ENCODE measurements around the gene SETBP1.

SETBP1 gene

DNA sequence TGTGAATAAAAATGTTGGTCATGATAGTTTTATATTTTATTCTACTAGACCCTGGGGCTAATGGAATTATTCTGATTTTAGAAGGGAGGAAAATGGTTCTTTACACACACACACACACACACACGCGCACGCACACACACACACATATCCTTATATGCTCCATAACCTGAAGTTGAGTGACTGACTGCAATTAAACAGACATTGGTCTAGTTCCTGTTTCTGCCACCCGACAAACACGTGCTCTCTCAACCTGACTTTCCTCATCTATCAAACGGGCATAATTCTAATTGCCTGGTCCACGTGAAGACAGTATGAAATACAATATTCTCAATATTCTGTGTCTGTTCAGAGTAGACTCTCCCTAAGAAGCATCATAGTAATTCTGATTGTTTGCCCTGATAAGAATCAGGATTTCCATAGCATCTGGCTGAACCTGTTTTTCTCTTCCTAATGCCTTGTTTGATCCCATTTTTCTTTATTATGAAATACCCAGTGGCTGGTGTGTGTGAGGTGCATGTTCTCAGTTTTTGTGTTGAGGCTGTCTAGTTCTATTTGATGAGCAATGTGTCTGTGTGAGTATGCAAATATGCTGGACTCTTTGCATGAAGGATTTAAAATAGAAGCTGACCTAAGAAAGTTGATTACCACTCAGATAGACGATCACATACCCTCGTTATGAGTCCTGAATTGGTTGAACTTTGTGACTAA is 51.0 kb downstream of the SETBP1 start:
- no peak for DNase-seq (ENCODE audit: low read depth)

GRCh38 chr18:44732238-44732563 is 51.5 kb downstream of the SETBP1 start:
- no peak for DNase-seq (ENCODE audit: low read depth)

GRCh38 chr18:44732599-44732998 is 51.9 kb downstream of the SETBP1 start:
- no peak for DNase-seq (ENCODE audit: low read depth)

DNA sequence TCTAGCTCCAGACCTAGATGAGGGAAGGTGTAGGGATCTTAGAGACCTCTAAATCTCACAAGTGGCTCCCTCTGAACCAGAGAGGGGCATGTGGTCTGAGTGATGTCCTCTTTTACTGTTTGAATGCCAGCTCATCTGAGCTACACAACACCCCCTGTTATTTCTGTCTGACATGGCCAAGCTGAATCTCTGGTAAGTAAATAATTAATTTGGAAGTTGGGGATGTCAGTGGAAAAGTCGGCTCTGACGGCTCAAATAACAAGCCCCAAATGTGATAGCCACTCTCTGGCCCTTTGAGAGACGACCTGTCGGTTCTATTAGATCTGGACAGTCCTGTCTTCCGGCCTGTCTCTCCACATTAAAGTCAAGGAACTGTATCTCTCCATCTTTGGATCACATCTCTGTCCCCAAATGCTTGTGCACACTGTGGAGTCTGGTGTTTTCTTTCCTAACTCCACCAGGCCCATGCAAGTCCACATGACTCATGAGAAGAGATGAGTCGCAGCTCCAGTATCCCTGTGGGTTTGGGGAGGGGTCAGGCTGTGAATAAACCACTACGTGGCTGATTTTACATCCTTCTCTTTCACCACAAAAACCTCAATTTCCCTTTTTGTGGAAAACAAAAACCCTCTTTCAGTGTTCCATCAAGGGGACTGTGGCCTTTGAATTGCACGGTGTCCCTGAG is 52.5 kb downstream of the SETBP1 start:
- DNase-seq (ENCODE audit: low read depth) = peak; percentile 28

DNA sequence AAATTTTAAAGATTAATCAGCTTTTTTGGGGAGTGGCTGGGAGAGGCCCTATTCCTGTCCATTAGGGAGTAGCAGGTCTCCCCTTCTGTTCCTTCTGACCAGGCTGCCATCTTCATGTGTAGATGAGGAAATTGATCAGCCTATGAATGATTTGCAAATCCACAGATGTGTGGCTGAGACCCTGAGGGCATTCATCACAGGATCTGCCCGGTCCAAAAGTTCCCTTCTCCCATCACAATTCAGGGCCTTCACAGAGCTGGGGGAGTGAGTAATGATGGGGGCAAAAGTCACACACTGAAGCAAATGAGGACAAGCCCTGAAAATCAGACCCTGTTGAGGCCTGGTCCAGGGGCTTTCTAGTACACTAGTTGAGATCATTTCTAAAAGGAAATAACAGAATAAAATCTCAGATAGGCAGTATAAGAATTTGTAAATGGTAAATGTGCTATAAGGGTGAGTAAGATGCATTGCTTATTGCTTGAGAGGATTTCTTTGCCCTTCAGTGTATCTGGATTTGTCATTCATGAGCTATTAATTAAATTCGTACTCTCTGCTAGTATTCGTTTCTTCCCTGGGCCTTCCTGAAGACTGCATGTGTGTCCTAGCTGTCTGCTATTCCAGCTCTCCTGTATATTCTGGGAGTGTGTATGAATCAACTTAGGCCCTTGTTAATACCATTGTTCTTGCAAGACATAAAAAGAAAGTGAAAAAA is 53.2 kb downstream of the SETBP1 start:
- no peak for DNase-seq (ENCODE audit: low read depth)

DNA sequence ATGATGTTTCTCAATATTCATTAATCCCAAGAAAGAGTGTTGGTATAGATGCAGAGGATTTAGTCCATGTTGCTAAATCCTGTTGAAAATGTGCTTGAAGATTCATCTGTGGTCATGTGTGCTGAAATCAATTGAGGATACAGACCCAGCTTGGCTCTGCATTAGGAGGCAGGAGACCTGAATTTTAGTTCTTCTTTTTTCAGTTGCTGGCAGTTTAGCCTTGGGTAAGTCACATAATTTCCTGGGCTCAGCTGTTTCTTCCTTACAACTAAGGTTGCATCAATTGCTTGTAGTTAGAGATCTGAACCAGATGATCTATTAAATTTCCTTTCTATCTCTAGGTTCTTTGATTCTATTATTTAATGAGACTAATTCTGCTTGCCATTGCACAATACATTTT is 54.4 kb downstream of the SETBP1 start:
- DNase-seq (ENCODE audit: low read depth) = no peak

DNA sequence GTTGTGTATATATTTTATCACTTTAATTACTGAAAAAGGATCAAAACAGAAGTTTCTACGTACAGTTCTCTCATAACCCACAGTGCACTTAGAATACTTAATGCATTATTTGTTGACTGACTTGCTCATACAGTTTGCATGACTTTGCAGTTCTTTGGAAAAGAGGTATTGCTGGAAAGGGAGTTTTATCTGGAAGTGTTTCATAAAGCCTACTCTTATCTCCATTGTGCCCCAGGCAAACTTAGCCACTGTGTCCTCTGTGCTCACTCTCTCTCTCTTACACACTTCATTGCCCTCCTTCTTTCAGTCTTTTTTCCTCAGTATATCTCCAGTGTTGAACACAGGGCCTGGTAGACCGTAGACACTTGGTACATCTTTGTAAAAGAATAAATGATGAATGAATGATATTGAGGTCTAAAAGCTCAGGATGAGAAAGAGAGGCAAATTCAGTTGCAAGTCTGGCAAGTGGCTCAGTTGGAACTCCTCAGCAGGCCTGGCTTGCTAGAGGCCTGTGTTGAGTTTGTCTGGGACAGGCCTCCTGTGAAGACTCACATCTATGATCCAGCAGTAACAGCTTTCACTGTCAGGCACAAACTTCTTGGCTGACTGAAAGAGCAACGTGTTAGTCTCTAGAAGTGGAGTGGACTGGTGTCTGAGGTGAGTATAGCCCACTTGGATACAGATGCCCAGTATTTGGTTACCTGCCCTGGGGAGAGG is 56.1 kb downstream of the SETBP1 start:
- DNase-seq (ENCODE audit: low read depth) = no peak

GRCh38 chr18:44737623-44738022 is 56.9 kb downstream of the SETBP1 start:
- no peak for DNase-seq (ENCODE audit: low read depth)

- DNase-seq (ENCODE audit: low read depth) = no peak
Observed at GRCh38 chr18:44740000-44740399, 59.3 kb downstream of the SETBP1 start.

GRCh38 chr18:44741085-44741484 is 60.4 kb downstream of the SETBP1 start:
- no peak for DNase-seq (ENCODE audit: low read depth)

GRCh38 chr18:44741511-44741910 is 60.8 kb downstream of the SETBP1 start:
- DNase-seq (ENCODE audit: low read depth) = no peak

- DNase-seq (ENCODE audit: low read depth) = no peak
Observed at GRCh38 chr18:44742126-44742525, 61.4 kb downstream of the SETBP1 start.

DNA sequence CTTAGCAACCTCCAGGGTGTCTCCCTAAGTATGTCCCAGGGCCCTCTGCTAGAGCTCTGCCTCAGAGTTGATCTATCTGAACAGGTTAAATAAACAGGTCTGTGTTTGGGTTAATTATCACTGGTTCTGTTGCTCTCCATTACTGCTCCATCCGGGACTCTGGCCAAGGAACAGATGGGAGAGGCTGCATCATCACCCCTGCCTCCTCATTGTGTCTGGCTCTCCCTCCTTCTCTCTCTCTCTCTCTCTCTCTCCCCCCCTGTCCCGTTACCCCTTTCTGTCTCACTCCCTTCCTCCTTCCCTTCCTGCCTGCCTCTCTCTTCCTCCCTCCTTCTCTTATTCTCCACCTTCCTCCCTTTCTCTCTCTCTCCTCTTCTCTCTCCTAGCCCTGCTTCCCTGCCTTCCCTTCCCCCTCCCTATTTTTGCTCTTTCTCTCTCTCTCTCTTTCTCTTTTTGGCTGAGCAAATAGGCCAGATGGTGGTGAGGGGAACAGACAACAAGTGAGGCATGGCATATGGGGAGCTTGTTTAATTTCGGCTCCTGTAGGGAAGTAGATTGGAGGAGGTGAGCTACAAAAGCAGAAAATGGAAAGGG is 62.1 kb downstream of the SETBP1 start:
- DNase-seq (ENCODE audit: low read depth) = no peak

GRCh38 chr18:44743631-44744030 is 62.9 kb downstream of the SETBP1 start:
- no peak for DNase-seq (ENCODE audit: low read depth)

- no peak for DNase-seq (ENCODE audit: low read depth)
Observed at GRCh38 chr18:44744161-44745121, 63.8 kb downstream of the SETBP1 start.

DNA sequence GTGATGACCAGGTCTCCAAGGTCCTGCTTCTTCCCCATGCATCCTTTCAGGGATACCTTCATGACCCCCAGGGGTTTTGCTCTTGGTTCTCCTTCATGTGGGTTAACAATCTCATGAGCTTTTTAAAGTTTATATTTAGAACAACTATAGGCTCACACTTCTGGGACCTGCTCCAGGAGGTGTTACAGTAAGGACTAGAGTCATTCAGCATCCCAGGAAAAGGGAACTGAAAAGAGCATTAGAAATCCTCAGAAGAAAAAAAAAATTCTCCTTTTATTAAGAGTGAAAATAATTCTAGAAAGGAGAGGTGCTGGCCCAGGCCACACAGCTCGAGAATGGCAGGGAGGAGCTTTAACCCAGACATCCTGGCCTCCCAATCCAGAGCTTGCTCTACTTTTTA is 66.5 kb downstream of the SETBP1 start:
- no peak for DNase-seq (ENCODE audit: low read depth)

GRCh38 chr18:44748582-44748981 is 67.9 kb downstream of the SETBP1 start:
- no peak for DNase-seq (ENCODE audit: low read depth)

DNA sequence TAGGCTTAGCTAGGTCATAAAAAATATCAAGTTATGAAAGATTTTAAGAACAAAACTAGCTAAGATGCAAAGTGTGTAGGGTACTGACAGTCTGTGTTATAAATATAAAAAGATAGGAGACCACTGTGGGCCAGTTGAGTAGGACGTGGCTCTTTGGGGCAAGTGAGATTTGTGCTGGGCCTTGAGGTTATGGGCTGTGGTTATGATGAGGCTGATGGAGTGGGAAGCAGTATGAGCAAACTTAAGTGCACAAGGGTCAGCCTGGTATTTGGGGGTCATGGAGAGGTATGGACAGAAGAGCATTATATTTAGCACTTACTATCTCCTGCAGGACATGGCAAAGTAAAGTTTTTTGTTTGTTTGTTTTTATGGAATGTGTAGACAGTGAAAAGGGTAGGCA is 70.1 kb downstream of the SETBP1 start:
- no peak for DNase-seq (ENCODE audit: low read depth)

GRCh38 chr18:44754567-44754966 is 73.9 kb downstream of the SETBP1 start:
- DNase-seq (ENCODE audit: low read depth) = no peak

- DNase-seq (ENCODE audit: low read depth) = peak; percentile 55
Observed at GRCh38 chr18:44758861-44759631, 78.4 kb downstream of the SETBP1 start.
